PC-3 (cell line): ENCODE measurements around the gene LRRC8C.

Experiments
- CTCF ChIP-seq: fragments of 300-600 bp; sonication (generic); conservative IDR thresholded peaks from 2 replicates; pipeline ENCODE4 v1.5.1; 2017; ENCODE audit warnings: antibody characterized with exemption, low read depth, mild to moderate bottlenecking, low read length
- EZH2 ChIP-seq: fragments of 300-600 bp; sonication (generic); IDR thresholded peaks from one replicate; pipeline ENCODE4 v1.6.1; 2017; ENCODE audit warnings: antibody characterized with exemption, mild to moderate bottlenecking, low read length; ENCODE audit not compliant: unreplicated experiment
- EZH2phosphoT487 ChIP-seq: fragments of 300-600 bp; sonication (generic); IDR thresholded peaks from 2 replicates; pipeline ENCODE4 v1.6.1; 2018; ENCODE audit warnings: mild to moderate bottlenecking, antibody characterized with exemption, low read length, borderline replicate concordance

GRCh38 chr1:89637496-89637895, 4.6 kb downstream of the LRRC8C start:
- TF ChIP-seq CTCF (no peak), EZH2phosphoT487 (no peak), EZH2 (no peak)
